Measurements from ENCODE around the gene HNRNPDL.

The HNRNPDL gene

GRCh38 chr4:82381235-82381634 is 49.0 kb downstream of the HNRNPDL start:
- Histone ChIP-seq H3K4me1 (ENCODE audit: control insufficient read depth, low read depth, low read length) (no peaks in the 10 kb centered on the region), H3K9ac (ENCODE audit: low read length) (no peak overlapping the region), H3K27me3 (ENCODE audit: control insufficient read depth, insufficient read depth, low read length) (no peaks in the 10 kb centered on the region), H3K9me3 (ENCODE audit: control insufficient read depth, low read depth, low read length) (peaks cover 5% of the 10 kb centered on the region), H3K27ac (ENCODE audit: low read length) (no peak overlapping the region), H3K36me3 (ENCODE audit: control insufficient read depth, low read depth, low read length) (no peaks in the 10 kb centered on the region), H3K4me3 (ENCODE audit: low read length) (no peak overlapping the region)

GRCh38 chr4:82380831-82381230 is 49.4 kb downstream of the HNRNPDL start:
- no peak overlapping the region for H3K9ac ChIP-seq (ENCODE audit: low read length)
- H3K4me3 ChIP-seq (ENCODE audit: low read length): no peak overlapping the region
- H3K27me3 ChIP-seq (ENCODE audit: control insufficient read depth, insufficient read depth, low read length): no peaks in the 10 kb centered on the region
- H3K27ac ChIP-seq (ENCODE audit: low read length): no peak overlapping the region
- no peaks in the 10 kb centered on the region for H3K36me3 ChIP-seq (ENCODE audit: control insufficient read depth, low read depth, low read length)
- H3K9me3 ChIP-seq (ENCODE audit: control insufficient read depth, low read depth, low read length): peaks cover 2% of the 10 kb centered on the region
- H3K4me1 ChIP-seq (ENCODE audit: control insufficient read depth, low read depth, low read length): peaks cover 1% of the 10 kb centered on the region

- no peaks in the 10 kb centered on the region for H3K36me3 ChIP-seq (ENCODE audit: control insufficient read depth, low read depth, low read length)
- H3K4me1 ChIP-seq (ENCODE audit: control insufficient read depth, low read depth, low read length): peaks cover 3% of the 10 kb centered on the region
- no peak overlapping the region for H3K27ac ChIP-seq (ENCODE audit: low read length)
- H3K9me3 ChIP-seq (ENCODE audit: control insufficient read depth, low read depth, low read length): no peaks in the 10 kb centered on the region
- no peak overlapping the region for H3K4me3 ChIP-seq (ENCODE audit: low read length)
- no peaks in the 10 kb centered on the region for H3K27me3 ChIP-seq (ENCODE audit: control insufficient read depth, insufficient read depth, low read length)
- no peak overlapping the region for H3K9ac ChIP-seq (ENCODE audit: low read length)
Measured at GRCh38 chr4:82380344-82380743, 49.9 kb downstream of the HNRNPDL start.

GRCh38 chr4:82376109-82376508 is 54.2 kb downstream of the HNRNPDL start:
- Histone ChIP-seq H3K36me3 (ENCODE audit: control insufficient read depth, low read depth, low read length) (peaks cover 17% of the 10 kb centered on the region), H3K27me3 (ENCODE audit: control insufficient read depth, insufficient read depth, low read length) (no peaks in the 10 kb centered on the region), H3K27ac (ENCODE audit: low read length) (no peak overlapping the region), H3K9ac (ENCODE audit: low read length) (peak overlapping the region; percentile 100), H3K4me1 (ENCODE audit: control insufficient read depth, low read depth, low read length) (peaks cover 5% of the 10 kb centered on the region), H3K4me3 (ENCODE audit: low read length) (peak overlapping the region; percentile 96), H3K9me3 (ENCODE audit: control insufficient read depth, low read depth, low read length) (no peaks in the 10 kb centered on the region)

GRCh38 chr4:82373816-82374625 is 56.2 kb downstream of the HNRNPDL start, which contains the start of gene HNRNPD:
TSS of gene HNRNPD (minus strand) at chr4:82373991. CDS start at chr4:82373678, 313 bp downstream.
- Histone ChIP-seq H3K4me1 (ENCODE audit: control insufficient read depth, low read depth, low read length) (peaks cover 21% of the 10 kb centered on the region), H3K4me3 (ENCODE audit: low read length) (peak within 1 kb of the TSS; percentile 96), H3K36me3 (ENCODE audit: control insufficient read depth, low read depth, low read length) (peaks cover 38% of the 10 kb centered on the region), H3K27ac (ENCODE audit: low read length) (peak within 1 kb of the TSS; percentile 96), H3K9me3 (ENCODE audit: control insufficient read depth, low read depth, low read length) (no peaks in the 10 kb centered on the region), H3K27me3 (ENCODE audit: control insufficient read depth, insufficient read depth, low read length) (no peaks in the 10 kb centered on the region), H3K9ac (ENCODE audit: low read length) (peak within 1 kb of the TSS; percentile 100)

GRCh38 chr4:82373486-82373815 is 56.8 kb downstream of the HNRNPDL start:
- peaks cover 44% of the 10 kb centered on the region for H3K36me3 ChIP-seq (ENCODE audit: control insufficient read depth, low read depth, low read length)
- peak overlapping the region; percentile 96 for H3K27ac ChIP-seq (ENCODE audit: low read length)
- peaks cover 26% of the 10 kb centered on the region for H3K4me1 ChIP-seq (ENCODE audit: control insufficient read depth, low read depth, low read length)
- no peaks in the 10 kb centered on the region for H3K27me3 ChIP-seq (ENCODE audit: control insufficient read depth, insufficient read depth, low read length)
- peak overlapping the region; percentile 96 for H3K4me3 ChIP-seq (ENCODE audit: low read length)
- H3K9me3 ChIP-seq (ENCODE audit: control insufficient read depth, low read depth, low read length): no peaks in the 10 kb centered on the region
- H3K9ac ChIP-seq (ENCODE audit: low read length): peak overlapping the region; percentile 100

All from iPS-18a (cell line).